Measurements from ENCODE around the gene TENM3.

TENM3 gene

GRCh38 chr4:182832352-182833120 lies 589.3 kb downstream of the TENM3 start:
- DNase-seq (ENCODE audit: extremely low read depth, low read depth): no peak
- TF ChIP-seq CTCF (IDR thresholded peaks at IDR 0.05; ENCODE audit: low read depth, low read length): no peak

GRCh38 chr4:182835006-182835740 lies 592.0 kb downstream of the TENM3 start:
- TF ChIP-seq CTCF (IDR thresholded peaks at IDR 0.05; ENCODE audit: low read depth, low read length): no peak
- no peak for DNase-seq (ENCODE audit: extremely low read depth, low read depth)

- DNase-seq (ENCODE audit: extremely low read depth, low read depth): no peak
- no peak for TF ChIP-seq CTCF (IDR thresholded peaks at IDR 0.05; ENCODE audit: low read depth, low read length)
Measured at GRCh38 chr4:182837831-182838230, 594.6 kb downstream of the TENM3 start.

- TF ChIP-seq CTCF (IDR thresholded peaks at IDR 0.05; ENCODE audit: low read depth, low read length): no peak
Measured at GRCh38 chr4:182838535-182838934, 595.3 kb downstream of the TENM3 start.

GRCh38 chr4:182839256-182839655 lies 596.1 kb downstream of the TENM3 start:
- no peak for TF ChIP-seq CTCF (IDR thresholded peaks at IDR 0.05; ENCODE audit: low read depth, low read length)
- no peak for DNase-seq (ENCODE audit: extremely low read depth, low read depth)

More at GRCh38 chr4:182838535-182838934, 595.3 kb downstream of the TENM3 start:
- no peak for DNase-seq (ENCODE audit: extremely low read depth, low read depth)

- TF ChIP-seq CTCF (IDR thresholded peaks at IDR 0.05; ENCODE audit: low read depth, low read length): no peak
- no peak for DNase-seq (ENCODE audit: extremely low read depth, low read depth)
Measured at GRCh38 chr4:182840108-182840507, 596.9 kb downstream of the TENM3 start.

GRCh38 chr4:182842104-182842600 lies 599.0 kb downstream of the TENM3 start:
- no peak for TF ChIP-seq CTCF (IDR thresholded peaks at IDR 0.05; ENCODE audit: low read depth, low read length)
- no peak for DNase-seq (ENCODE audit: extremely low read depth, low read depth)
